GM06990 (cell line): ENCODE measurements around the gene SPATA2L.
A peak's percentile ranks its signal among the peaks of the same experiment; 100 is the strongest.

Experiments used
- DNase-seq: peaks from one replicate; pipeline ENCODE4 v3.0.0-alpha.2; 2011; ENCODE audit not compliant: insufficient read length; ENCODE audit errors: extremely low read depth
- H3K27me3 ChIP-seq: replicated peaks from 2 replicates; pipeline ENCODE4 v1.6.0; 2011; ENCODE audit warnings: low read length; ENCODE audit not compliant: control insufficient read depth, insufficient read depth
- H3K36me3 ChIP-seq: 2 replicates; pipeline ENCODE4 v1.5.1; 2011; ENCODE audit warnings: low read length; ENCODE audit not compliant: control insufficient read depth, insufficient read depth
- H3K4me3 ChIP-seq: replicated peaks from 2 replicates; pipeline ENCODE4 v1.5.1; 2011; ENCODE audit warnings: low read depth, mild to moderate bottlenecking, control low read depth, low read length
- CTCF ChIP-seq: IDR thresholded peaks from 2 replicates; pipeline ENCODE4 v1.5.1; 2011; ENCODE audit warnings: low read length, control low read depth, mild to moderate bottlenecking, inconsistent platforms; ENCODE audit not compliant: insufficient read depth, poor library complexity, severe bottlenecking

SPATA2L gene

GRCh38 chr16:89701425-89702406, at the start of gene SPATA2L:
TSS of gene SPATA2L (minus strand) at chr16:89701705. CDS start at chr16:89701232, 473 bp downstream.
- Histone ChIP-seq H3K4me3 (peak within 1 kb of the TSS; percentile 66), H3K36me3 (peaks cover under 1% of the 10 kb centered on the region; the same call in 1 of the 2 replicates), H3K27me3 (no peaks in the 10 kb centered on the region)
- DNase-seq, result peak; percentile 96
- TF ChIP-seq CTCF, result peak; percentile 35

- H3K27me3 ChIP-seq, result no peaks in the 10 kb centered on the region
- H3K36me3 ChIP-seq, result peaks cover 16% of the 10 kb centered on the region
- no peak for DNase-seq
- no peak for TF ChIP-seq CTCF
- H3K4me3 ChIP-seq, result no peak overlapping the region
Observed at GRCh38 chr16:89749637-89750036, 48.1 kb upstream of the SPATA2L start.

- DNase-seq, result no peak
- TF ChIP-seq CTCF, result no peak
- peaks cover 16% of the 10 kb centered on the region for H3K36me3 ChIP-seq
Observed at GRCh38 chr16:89748921-89749320, 47.4 kb upstream of the SPATA2L start.

GRCh38 chr16:89748076-89748475, 46.6 kb upstream of the SPATA2L start:
- no peak for DNase-seq
- Histone ChIP-seq H3K4me3 (no peak overlapping the region), H3K27me3 (no peaks in the 10 kb centered on the region), H3K36me3 (peaks cover 16% of the 10 kb centered on the region)
- no peak for TF ChIP-seq CTCF

More at GRCh38 chr16:89748921-89749320, 47.4 kb upstream of the SPATA2L start:
- H3K27me3 ChIP-seq, result no peaks in the 10 kb centered on the region
- H3K4me3 ChIP-seq, result no peak overlapping the region

- H3K27me3 ChIP-seq, result no peaks in the 10 kb centered on the region
- H3K4me3 ChIP-seq, result no peak overlapping the region
- peaks cover 25% of the 10 kb centered on the region for H3K36me3 ChIP-seq
- DNase-seq, result no peak
- TF ChIP-seq CTCF, result no peak
Observed at GRCh38 chr16:89746043-89746442, 44.5 kb upstream of the SPATA2L start.

- no peaks in the 10 kb centered on the region for H3K27me3 ChIP-seq
- TF ChIP-seq CTCF, result no peak
- H3K4me3 ChIP-seq, result no peak overlapping the region
- peaks cover 25% of the 10 kb centered on the region for H3K36me3 ChIP-seq
- no peak for DNase-seq
Observed at GRCh38 chr16:89744813-89745212, 43.3 kb upstream of the SPATA2L start.
